ENCODE measurements around the gene CNP. TPM values are rescaled to one million over a fixed set of nuclear protein-coding genes. Genes with fewer than 3 reads are reported as not detected.

CNP gene
- polyA plus RNA-seq, 1 donor: 40.1 TPM

Other genes starting within 250 kb of the CNP start
- 0.04 TPM for gene HAP1, start 232.2 kb upstream of the CNP start, polyA plus RNA-seq (ENCODE audit: insufficient read length)
- 31.0 TPM for gene JUP, start 180.1 kb upstream of the CNP start, polyA plus RNA-seq (ENCODE audit: insufficient read length)
- 39.5 TPM for gene P3H4, start 154.8 kb upstream of the CNP start, polyA plus RNA-seq (ENCODE audit: insufficient read length)
- gene FKBP10, start 153.8 kb upstream of the CNP start, polyA plus RNA-seq (ENCODE audit: insufficient read length): 114 TPM
- gene NT5C3B, start 130.6 kb upstream of the CNP start, polyA plus RNA-seq (ENCODE audit: insufficient read length): 34.6 TPM
- 0.18 TPM for gene KLHL10, start 129.0 kb upstream of the CNP start, polyA plus RNA-seq (ENCODE audit: insufficient read length)
- gene KLHL11, start 101.4 kb upstream of the CNP start, polyA plus RNA-seq (ENCODE audit: insufficient read length): 4.9 TPM
- 44.4 TPM for gene ACLY, start 47.8 kb upstream of the CNP start, polyA plus RNA-seq (ENCODE audit: insufficient read length)
- gene ODAD4, start 36.2 kb upstream of the CNP start, polyA plus RNA-seq (ENCODE audit: insufficient read length): 0.80 TPM
- gene DNAJC7, start 50.6 kb downstream of the CNP start, polyA plus RNA-seq (ENCODE audit: insufficient read length): 97.2 TPM
- 47.9 TPM for gene NKIRAS2, start 53.3 kb downstream of the CNP start, polyA plus RNA-seq (ENCODE audit: insufficient read length)
- 1.2 TPM for gene C17orf113, start 83.8 kb downstream of the CNP start, polyA plus RNA-seq (ENCODE audit: insufficient read length)
- 6.7 TPM for gene ZNF385C, start 131.7 kb downstream of the CNP start, polyA plus RNA-seq (ENCODE audit: insufficient read length)
- gene DHX58, start 145.9 kb downstream of the CNP start, polyA plus RNA-seq (ENCODE audit: insufficient read length): 5.8 TPM
- gene KAT2A, start 154.6 kb downstream of the CNP start, polyA plus RNA-seq (ENCODE audit: insufficient read length): 45.9 TPM
- gene HSPB9, start 156.0 kb downstream of the CNP start, polyA plus RNA-seq (ENCODE audit: insufficient read length): 0.25 TPM
- 60.0 TPM for gene RAB5C, start 188.2 kb downstream of the CNP start, polyA plus RNA-seq (ENCODE audit: insufficient read length)
- not detected for gene KCNH4, start 214.3 kb downstream of the CNP start, polyA plus RNA-seq (ENCODE audit: insufficient read length)
- not detected for gene HCRT, start 218.7 kb downstream of the CNP start, polyA plus RNA-seq (ENCODE audit: insufficient read length)
- 12.8 TPM for gene GHDC, start 227.7 kb downstream of the CNP start, polyA plus RNA-seq (ENCODE audit: insufficient read length)